AG09319 (cell line): ENCODE results near the gene MYO1E.

ENCODE experiments used
- DNase-seq: peaks from one replicate; pipeline ENCODE4 v3.0.0-alpha.2; 2010; ENCODE audit warnings: low read depth; ENCODE audit errors: extremely low read depth
- TF ChIP-seq, protein P1 (sequence below): IDR thresholded peaks from 2 replicates; pipeline ENCODE4 v1.5.1; 2011; ENCODE audit warnings: low read depth, mild to moderate bottlenecking, inconsistent platforms, low read length, moderate library complexity

MYO1E gene

DNA sequence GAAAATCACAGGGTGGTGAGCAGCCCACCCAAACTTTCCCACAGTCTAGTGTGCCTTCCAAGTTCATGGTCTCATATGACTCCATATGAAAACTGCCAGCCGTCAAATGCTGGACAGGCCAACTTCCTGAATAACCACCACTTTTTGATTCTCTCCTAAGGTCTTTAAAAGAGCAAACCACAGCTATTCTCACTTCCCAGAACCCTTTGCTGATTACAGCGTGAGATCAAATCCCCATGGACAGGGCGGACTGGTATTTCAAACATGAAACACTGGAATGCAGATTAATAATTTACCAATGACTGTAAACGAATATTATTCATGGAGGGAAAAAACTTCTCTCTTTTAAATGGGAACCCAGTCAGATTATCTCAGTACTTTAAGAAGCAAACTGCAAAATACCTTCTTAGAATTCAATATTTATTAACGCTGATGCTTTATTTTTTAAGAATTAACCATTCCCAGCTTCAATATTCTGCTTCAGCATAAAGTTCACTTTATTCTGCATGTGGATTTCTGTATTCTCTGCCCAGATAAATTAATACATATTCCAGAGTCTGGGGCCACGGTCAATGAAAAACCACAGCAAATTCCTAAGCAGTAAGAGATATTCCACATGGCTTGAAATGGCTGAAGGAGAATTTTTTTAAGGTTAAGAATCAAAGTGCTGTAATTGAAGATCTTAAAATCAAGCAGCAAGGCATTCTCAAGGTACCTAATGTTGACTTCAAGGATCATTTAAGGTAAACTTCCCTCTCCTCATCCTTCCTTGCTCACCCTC is 42.9 kb downstream of the MYO1E start:
- peak; percentile 67 for DNase-seq
- TF ChIP-seq, protein P1, sequence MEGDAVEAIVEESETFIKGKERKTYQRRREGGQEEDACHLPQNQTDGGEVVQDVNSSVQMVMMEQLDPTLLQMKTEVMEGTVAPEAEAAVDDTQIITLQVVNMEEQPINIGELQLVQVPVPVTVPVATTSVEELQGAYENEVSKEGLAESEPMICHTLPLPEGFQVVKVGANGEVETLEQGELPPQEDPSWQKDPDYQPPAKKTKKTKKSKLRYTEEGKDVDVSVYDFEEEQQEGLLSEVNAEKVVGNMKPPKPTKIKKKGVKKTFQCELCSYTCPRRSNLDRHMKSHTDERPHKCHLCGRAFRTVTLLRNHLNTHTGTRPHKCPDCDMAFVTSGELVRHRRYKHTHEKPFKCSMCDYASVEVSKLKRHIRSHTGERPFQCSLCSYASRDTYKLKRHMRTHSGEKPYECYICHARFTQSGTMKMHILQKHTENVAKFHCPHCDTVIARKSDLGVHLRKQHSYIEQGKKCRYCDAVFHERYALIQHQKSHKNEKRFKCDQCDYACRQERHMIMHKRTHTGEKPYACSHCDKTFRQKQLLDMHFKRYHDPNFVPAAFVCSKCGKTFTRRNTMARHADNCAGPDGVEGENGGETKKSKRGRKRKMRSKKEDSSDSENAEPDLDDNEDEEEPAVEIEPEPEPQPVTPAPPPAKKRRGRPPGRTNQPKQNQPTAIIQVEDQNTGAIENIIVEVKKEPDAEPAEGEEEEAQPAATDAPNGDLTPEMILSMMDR, result no peak

DNA sequence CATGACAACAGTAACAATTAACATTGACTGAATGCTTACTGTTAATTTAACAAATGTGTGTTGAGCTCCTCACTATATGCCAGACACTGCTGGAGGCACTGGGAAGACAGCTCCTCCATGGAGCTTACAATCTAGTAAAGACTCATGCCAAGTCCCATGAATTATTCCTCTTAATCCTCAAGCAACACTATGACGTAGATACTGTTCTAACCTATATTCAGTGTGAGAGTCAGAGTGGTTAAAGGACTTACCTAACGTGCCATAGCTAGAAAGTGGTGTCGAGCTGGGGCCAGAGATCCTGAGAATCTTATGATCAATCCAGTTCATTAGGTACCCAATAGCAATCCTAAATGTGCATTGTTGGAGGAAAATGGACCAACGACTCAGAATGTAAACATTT is 43.6 kb downstream of the MYO1E start:
- TF ChIP-seq, protein P1, result no peak
- no peak for DNase-seq

DNA sequence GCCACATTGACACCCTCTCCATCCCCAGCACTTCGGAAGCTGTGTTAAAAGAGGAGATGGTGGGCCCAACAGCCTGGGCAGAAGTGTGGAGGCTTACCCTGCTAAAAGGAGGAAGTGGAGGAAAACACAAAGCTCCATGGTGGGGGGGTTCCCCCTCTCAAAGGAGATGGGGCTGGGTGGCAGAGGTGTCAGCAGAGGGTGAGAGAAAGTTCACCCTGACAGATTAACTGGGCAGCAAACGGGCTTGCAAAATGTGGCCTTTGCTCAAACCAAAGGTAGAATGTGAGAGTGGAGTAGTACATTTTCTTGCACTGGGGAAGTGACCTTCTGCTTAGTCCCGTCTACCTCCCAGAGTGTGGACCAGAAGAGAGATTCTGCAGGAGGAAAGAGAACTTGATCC is 44.7 kb downstream of the MYO1E start:
- no peak for DNase-seq
- TF ChIP-seq, protein P1, result no peak

DNA sequence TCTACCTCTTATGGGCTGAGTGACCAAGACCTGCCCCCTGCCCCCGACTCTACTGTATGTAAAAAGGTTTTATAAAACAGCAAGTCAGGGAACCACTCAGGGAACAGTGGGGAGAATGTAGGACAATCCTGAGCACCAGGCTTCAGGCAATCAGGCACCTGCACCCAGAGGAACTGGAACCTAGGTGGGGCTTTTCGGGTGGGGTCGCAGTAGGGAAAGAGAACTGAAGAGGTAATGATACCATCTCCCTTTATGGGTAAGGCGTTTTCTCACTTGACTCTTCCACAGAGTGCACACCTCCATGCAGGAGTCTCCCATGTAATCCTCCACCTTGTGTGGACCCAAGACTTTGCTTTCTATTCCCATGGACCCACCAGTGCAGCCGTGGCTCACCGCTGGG is 45.8 kb downstream of the MYO1E start:
- no peak for DNase-seq
- TF ChIP-seq, protein P1, result no peak

DNA sequence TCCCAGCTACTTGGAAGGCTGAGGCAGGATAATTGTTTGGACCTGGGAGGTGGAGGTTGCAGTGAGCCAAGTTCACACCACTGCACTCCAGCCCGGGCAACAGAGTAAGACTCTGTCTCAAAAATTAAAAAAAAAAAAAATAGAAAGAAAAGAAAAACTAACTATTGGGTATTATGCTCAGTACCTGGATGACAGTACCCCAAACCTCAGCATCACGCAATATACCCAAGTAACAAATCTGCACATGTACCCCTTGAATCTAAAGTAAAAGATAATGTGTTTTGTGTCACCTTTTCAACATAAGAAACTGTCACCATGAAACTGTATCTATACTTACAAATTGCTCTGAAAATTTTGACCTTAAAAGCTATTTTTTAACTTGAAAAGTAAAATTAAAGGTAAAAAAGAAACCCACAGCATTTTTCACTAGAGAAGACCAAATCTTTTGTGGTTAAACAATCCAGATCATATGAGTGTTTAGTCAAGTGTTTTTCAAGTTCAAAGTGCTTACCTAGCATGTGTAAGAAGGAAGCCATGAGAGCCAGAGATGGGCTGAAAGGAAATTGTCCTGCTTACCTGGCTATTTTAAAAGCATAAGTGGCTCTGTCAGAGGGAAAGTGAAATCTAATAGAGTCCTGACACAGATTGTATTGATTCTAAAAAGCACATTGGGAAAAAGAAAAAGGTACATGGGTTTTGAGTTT is 50.5 kb downstream of the MYO1E start:
- DNase-seq, result no peak
- TF ChIP-seq, protein P1, result no peak

DNA sequence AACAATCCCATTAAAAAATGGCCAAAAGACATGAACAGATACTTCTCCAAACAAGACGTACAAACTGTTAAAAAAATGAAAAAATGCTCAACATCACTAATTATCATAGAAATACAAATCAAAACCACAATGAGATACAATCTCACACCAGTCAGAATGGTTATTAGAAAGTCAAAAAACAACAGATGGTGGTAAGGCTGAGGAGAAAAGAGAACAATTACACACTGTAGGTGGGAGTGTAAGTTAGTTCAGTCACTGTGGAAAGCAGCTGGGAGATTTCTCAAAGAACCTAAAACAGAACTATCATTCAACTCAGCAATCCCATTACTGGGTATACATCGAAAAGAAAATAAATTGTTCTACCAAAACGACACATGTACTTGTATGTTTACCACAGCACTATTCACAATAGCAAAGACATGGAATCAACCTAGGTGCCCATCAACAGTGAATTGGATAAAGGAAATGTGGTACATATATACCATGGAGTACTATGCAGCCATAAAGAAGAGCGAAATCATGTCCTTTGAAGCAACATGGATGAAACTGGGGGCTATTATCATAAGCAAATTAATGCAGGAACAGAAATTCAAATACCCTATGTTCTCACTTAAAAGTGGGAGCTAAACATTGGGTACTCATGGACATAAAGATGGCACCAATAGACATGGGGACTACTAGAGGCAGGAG is 51.5 kb downstream of the MYO1E start:
- no peak for DNase-seq
- TF ChIP-seq, protein P1, result no peak

DNA sequence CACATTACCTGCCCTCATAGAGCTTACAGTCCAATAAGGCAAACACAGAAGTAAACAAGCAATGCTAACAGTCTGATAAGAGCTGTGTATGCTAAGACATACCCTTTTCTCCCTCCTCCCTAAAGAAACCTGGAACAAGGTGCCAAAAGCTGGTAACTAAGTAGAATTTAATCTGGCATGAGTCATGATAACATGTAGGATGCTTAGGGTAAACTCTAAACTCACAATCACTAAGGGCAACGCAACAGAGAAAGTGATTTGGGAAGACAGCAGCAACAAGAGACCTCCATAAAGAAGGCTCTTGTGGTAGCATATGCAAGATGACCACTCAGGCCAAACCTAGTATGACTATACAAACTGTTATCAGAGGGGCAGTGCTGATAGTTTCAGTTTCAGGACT is 55.5 kb downstream of the MYO1E start:
- TF ChIP-seq, protein P1, result no peak
- no peak for DNase-seq
